ENCODE data around the gene ZBTB40. TPM values are rescaled to one million over a fixed set of nuclear protein-coding genes. Genes with fewer than 3 reads are reported as not detected.

The ZBTB40 gene
- total RNA-seq, 1 experiment from 2014 or later, result 19.5 TPM

GRCh38 chr1:22530715-22531114, 79.1 kb downstream of the ZBTB40 start:
- DNase-seq (ENCODE audit: low read depth, low spot score), result no peak
- Histone ChIP-seq H3K27ac (ENCODE audit: low read depth, low read length) (no peak overlapping the region), H3K79me2 (ENCODE audit: insufficient read depth, low read length) (no peaks in the 10 kb centered on the region), H3K9me3 (ENCODE audit: control insufficient read depth in 1 of 2, insufficient read depth in 1 of 2, low read depth in 1 of 2, low read length in 2 of 2) (no peaks in the 10 kb centered on the region), H3K9ac (ENCODE audit: low read length) (no peak overlapping the region), H2AFZ (ENCODE audit: low read depth, low read length, poor library complexity, severe bottlenecking) (no peak overlapping the region), H3K9me2 (ENCODE audit: insufficient read depth) (no peaks in the 10 kb centered on the region), H3K4me2 (ENCODE audit: low read length) (no peak overlapping the region), H4K20me1 (ENCODE audit: insufficient read depth) (no peaks in the 10 kb centered on the region), H3K4me3 (replicated peaks in 1 of 2; ENCODE audit: low read depth in 1 of 2, low read length in 2 of 2) (no peak overlapping the region), H3K36me3 (ENCODE audit: control insufficient read depth in 1 of 2, insufficient read depth in 2 of 2, low read length in 2 of 2) (peaks cover 0 to 8% of the 10 kb centered on the region in 2 experiments; a peak in 2 of 4 replicates), H3K27me3 (ENCODE audit: insufficient read depth, low read length) (no peaks in the 10 kb centered on the region), H3K4me1 (ENCODE audit: control insufficient read depth in 1 of 2, insufficient read depth in 2 of 2, low read length in 2 of 2) (no peaks in the 10 kb centered on the region)
- POLR2A ChIA-PET, result no interaction called here
- CTCF ChIA-PET, result interaction anchor here (0.9 kb wide), 1 partner anchor 400 kb away, joined by 3 read pairs; no protein-coding TSS in a partner anchor
- intact Hi-C loops (cut with micrococcal nuclease), result no loop called here
- RAD21 ChIA-PET (ENCODE audit: low non-redundant PET in 1 of 2, low total read pairs in 2 of 2, uncharacterized antibody in 2 of 2, unreplicated experiment in 2 of 2), result no interaction called here
- no peak for ATAC-seq
- no TSS peak for BruUV-seq (replicated peaks)
- TF ChIP-seq ATF3 (IDR thresholded peaks at IDR 0.05), result no peak
- no peak for TF ChIP-seq SP1 (IDR thresholded peaks at IDR 0.05; ENCODE audit: low read depth)
- TF ChIP-seq POLR2AphosphoS5 (IDR thresholded peaks at IDR 0.05; ENCODE audit: low read depth, low read length), result no peak
- no peak for TF ChIP-seq ZFX (IDR thresholded peaks at IDR 0.05)
- TF ChIP-seq MAX (IDR thresholded peaks at IDR 0.05), result no peak
- no peak for TF ChIP-seq REST (IDR thresholded peaks at IDR 0.05; ENCODE audit: low read depth)
- no peak for TF ChIP-seq SIN3A (IDR thresholded peaks at IDR 0.05; ENCODE audit: low read depth)
- no peak for TF ChIP-seq RAD21 (IDR thresholded peaks at IDR 0.05; ENCODE audit: low read depth)
- TF ChIP-seq TCF7L2 (IDR thresholded peaks at IDR 0.05; ENCODE audit: borderline replicate concordance, extremely low read depth, insufficient read depth, insufficient read length), result no peak
- no peak for TF ChIP-seq JUND (IDR thresholded peaks at IDR 0.05)
- TF ChIP-seq CEBPB (IDR thresholded peaks at IDR 0.05; ENCODE audit: low read depth), result no peak
- TF ChIP-seq ZBTB33 (IDR thresholded peaks at IDR 0.05; ENCODE audit: extremely low read depth, insufficient replicate concordance, low read length), result no peak

Measured in HCT116 (cell line).